ENCODE measurements around the gene GCN1.

Gene GCN1

GRCh38 chr12:120095331-120095730, 99.2 kb downstream of the GCN1 start:
- H3K4me2 ChIP-seq (ENCODE audit: low read depth, low read length, poor library complexity, severe bottlenecking): no peak overlapping the region
- peaks cover 48% of the 10 kb centered on the region; the same call in 1 of the 2 replicates for H3K36me3 ChIP-seq (ENCODE audit: insufficient read depth, low read length)
- peaks cover 13% of the 10 kb centered on the region for H3K4me1 ChIP-seq (ENCODE audit: insufficient read depth, low read length, poor library complexity, severe bottlenecking)
- H3K79me2 ChIP-seq (ENCODE audit: insufficient read depth, low read length): peaks cover 7% of the 10 kb centered on the region; the same call in 1 of the 2 replicates
- no peaks in the 10 kb centered on the region for H3K27me3 ChIP-seq (ENCODE audit: insufficient read depth, low read length, poor library complexity, severe bottlenecking)
- no peaks in the 10 kb centered on the region for H3K9me2 ChIP-seq (replicated peaks; ENCODE audit: low read depth, low read length)
- TF ChIP-seq CTCF (conservative IDR thresholded peaks at IDR 0.05; ENCODE audit: low read length) (no peak), EZH2phosphoT487 (IDR thresholded peaks at IDR 0.05; ENCODE audit: borderline replicate concordance) (no peak)
- H3F3A ChIP-seq (ENCODE audit: low read depth): no peaks in the 10 kb centered on the region
- no peak overlapping the region for H3K9ac ChIP-seq (ENCODE audit: low read depth, low read length, poor library complexity, severe bottlenecking)
- no peak overlapping the region for H3K4me3 ChIP-seq (ENCODE audit: low read length, poor library complexity, severe bottlenecking)
- no peaks in the 10 kb centered on the region for H3K9me3 ChIP-seq (ENCODE audit: insufficient read depth, low read depth, low read length)
- H2AFZ ChIP-seq (ENCODE audit: low read length): no peak overlapping the region
- peaks cover 8% of the 10 kb centered on the region for H4K20me1 ChIP-seq (ENCODE audit: insufficient read depth, low read length, poor library complexity, severe bottlenecking)

GRCh38 chr12:120094485-120094884, 100.0 kb downstream of the GCN1 start:
- H3K9ac ChIP-seq (ENCODE audit: low read depth, low read length, poor library complexity, severe bottlenecking): peak overlapping the region; percentile 9
- H3K9me2 ChIP-seq (replicated peaks; ENCODE audit: low read depth, low read length): no peaks in the 10 kb centered on the region
- H2AFZ ChIP-seq (ENCODE audit: low read length): no peak overlapping the region
- peaks cover 13% of the 10 kb centered on the region for H3K4me1 ChIP-seq (ENCODE audit: insufficient read depth, low read length, poor library complexity, severe bottlenecking)
- peaks cover 40% of the 10 kb centered on the region; the same call in 1 of the 2 replicates for H3K36me3 ChIP-seq (ENCODE audit: insufficient read depth, low read length)
- no peak overlapping the region for H3K4me3 ChIP-seq (ENCODE audit: low read length, poor library complexity, severe bottlenecking)
- no peaks in the 10 kb centered on the region for H3F3A ChIP-seq (ENCODE audit: low read depth)
- peak overlapping the region; percentile 50 for H3K4me2 ChIP-seq (ENCODE audit: low read depth, low read length, poor library complexity, severe bottlenecking)
- H3K79me2 ChIP-seq (ENCODE audit: insufficient read depth, low read length): no peaks in the 10 kb centered on the region
- TF ChIP-seq EZH2phosphoT487 (IDR thresholded peaks at IDR 0.05; ENCODE audit: borderline replicate concordance): no peak
- TF ChIP-seq CTCF (conservative IDR thresholded peaks at IDR 0.05; ENCODE audit: low read length): no peak
- no peaks in the 10 kb centered on the region for H3K9me3 ChIP-seq (ENCODE audit: insufficient read depth, low read depth, low read length)
- peaks cover 4% of the 10 kb centered on the region for H4K20me1 ChIP-seq (ENCODE audit: insufficient read depth, low read length, poor library complexity, severe bottlenecking)
- H3K27me3 ChIP-seq (ENCODE audit: insufficient read depth, low read length, poor library complexity, severe bottlenecking): no peaks in the 10 kb centered on the region

- Histone ChIP-seq H3K36me3 (ENCODE audit: insufficient read depth, low read length) (peaks cover 34% of the 10 kb centered on the region; the same call in 1 of the 2 replicates), H3K79me2 (ENCODE audit: insufficient read depth, low read length) (no peaks in the 10 kb centered on the region), H3K4me3 (ENCODE audit: low read length, poor library complexity, severe bottlenecking) (no peak overlapping the region), H3K9ac (ENCODE audit: low read depth, low read length, poor library complexity, severe bottlenecking) (no peak overlapping the region), H3F3A (ENCODE audit: low read depth) (no peaks in the 10 kb centered on the region), H2AFZ (ENCODE audit: low read length) (no peak overlapping the region), H3K9me2 (replicated peaks; ENCODE audit: low read depth, low read length) (no peaks in the 10 kb centered on the region), H3K4me1 (ENCODE audit: insufficient read depth, low read length, poor library complexity, severe bottlenecking) (peaks cover 13% of the 10 kb centered on the region), H3K9me3 (ENCODE audit: insufficient read depth, low read depth, low read length) (no peaks in the 10 kb centered on the region), H3K27me3 (ENCODE audit: insufficient read depth, low read length, poor library complexity, severe bottlenecking) (no peaks in the 10 kb centered on the region), H3K4me2 (ENCODE audit: low read depth, low read length, poor library complexity, severe bottlenecking) (peak overlapping the region; percentile 50), H4K20me1 (ENCODE audit: insufficient read depth, low read length, poor library complexity, severe bottlenecking) (peaks cover 4% of the 10 kb centered on the region)
- TF ChIP-seq EZH2phosphoT487 (IDR thresholded peaks at IDR 0.05; ENCODE audit: borderline replicate concordance): no peak
- no peak for TF ChIP-seq CTCF (conservative IDR thresholded peaks at IDR 0.05; ENCODE audit: low read length)
These were observed 100.7 kb downstream of the GCN1 start for GRCh38 chr12:120093592-120094355.

All from Loucy (cell line).